Suppressor macrophage (primary cell): ENCODE data around the gene OR8H3.
"Not testable (repeated sequence)": the region's sequence is repeated elsewhere in the genome, so short reads cannot be mapped to it uniquely, and the experiment has no call there.

Experiments
- DNase-seq, 4 experiments: peaks; one replicate each; pipeline ENCODE4 v3.0.0-alpha.2; 2020 to 2022
- total RNA-seq, 17 experiments: gene quantifications; one replicate each; lab custom pipeline; 2026; ENCODE audit warnings: mixed read lengths in 6 of 17, inconsistent platforms in 3 of 17; lab: John Stamatoyannopoulos, UW

The OR8H3 gene, protein sequence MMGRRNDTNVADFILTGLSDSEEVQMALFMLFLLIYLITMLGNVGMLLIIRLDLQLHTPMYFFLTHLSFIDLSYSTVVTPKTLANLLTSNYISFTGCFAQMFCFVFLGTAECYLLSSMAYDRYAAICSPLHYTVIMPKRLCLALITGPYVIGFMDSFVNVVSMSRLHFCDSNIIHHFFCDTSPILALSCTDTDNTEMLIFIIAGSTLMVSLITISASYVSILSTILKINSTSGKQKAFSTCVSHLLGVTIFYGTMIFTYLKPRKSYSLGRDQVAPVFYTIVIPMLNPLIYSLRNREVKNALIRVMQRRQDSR
- 0 reads per million in 17 experiments for total RNA-seq

DNA sequence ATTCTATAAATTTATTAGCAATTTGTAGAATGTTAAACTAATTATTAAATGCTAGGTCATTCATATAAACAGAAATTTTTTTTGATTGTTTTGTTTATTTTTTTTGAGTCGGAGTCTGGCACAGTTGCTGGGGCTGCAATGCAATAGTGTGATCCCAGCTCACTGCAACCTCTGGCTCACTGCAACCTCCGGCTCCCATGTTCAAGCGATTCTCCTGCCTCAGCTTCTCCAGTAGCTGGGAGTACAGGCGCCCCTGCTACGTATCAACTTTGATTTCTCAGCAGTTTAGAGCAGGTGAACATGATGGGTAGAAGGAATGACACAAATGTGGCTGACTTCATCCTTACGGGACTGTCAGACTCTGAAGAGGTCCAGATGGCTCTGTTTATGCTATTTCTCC is at the start of gene OR8H3:
OR8H3 (plus strand) TSS at position 301 of the 400 bp plus-strand sequence; CDS start at position 301, 0 bp downstream.
- DNase-seq = no peak

DNA sequence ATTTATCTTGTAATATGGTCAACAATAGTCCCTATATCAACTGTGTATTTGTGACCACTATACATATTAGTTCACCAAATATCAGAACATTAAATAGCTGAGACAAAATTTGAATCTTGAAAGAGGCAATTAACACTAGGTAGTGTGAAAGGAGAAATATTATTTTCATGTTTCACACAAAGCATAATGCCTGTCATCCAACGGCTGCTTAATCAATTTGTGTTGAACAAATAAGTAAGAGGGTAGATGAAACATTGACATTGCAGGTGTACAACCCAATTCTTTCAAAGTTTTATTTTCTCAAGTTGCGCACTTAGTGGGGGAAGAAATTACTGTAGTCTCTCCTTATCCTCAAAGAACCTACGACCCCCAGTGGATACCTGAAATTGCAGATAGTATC is 32.5 kb upstream of the OR8H3 start:
- no peak for DNase-seq

DNA sequence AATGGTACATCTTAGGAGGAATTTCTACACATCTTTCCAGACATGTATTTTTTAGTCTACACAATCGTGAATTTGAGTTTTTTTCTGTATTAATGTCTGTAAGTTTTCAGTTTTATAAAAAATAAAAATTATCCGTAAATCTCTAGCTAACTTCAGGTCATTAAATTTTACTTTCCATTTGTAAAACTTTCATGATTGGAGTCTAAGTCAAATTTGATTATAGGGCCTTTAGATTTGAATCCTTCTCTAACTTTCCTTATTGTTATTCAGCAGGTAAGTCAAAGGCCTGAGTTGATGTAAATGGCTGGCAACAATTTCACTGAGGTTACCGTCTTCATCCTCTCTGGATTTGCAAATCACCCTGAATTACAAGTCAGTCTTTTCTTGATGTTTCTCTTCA is 29.2 kb upstream of the OR8H3 start, which contains the start of gene OR8I2:
OR8I2 (plus strand) TSS at position 301 of the 400 bp plus-strand sequence; CDS start at position 301, 0 bp downstream.
- DNase-seq = no peak

DNA sequence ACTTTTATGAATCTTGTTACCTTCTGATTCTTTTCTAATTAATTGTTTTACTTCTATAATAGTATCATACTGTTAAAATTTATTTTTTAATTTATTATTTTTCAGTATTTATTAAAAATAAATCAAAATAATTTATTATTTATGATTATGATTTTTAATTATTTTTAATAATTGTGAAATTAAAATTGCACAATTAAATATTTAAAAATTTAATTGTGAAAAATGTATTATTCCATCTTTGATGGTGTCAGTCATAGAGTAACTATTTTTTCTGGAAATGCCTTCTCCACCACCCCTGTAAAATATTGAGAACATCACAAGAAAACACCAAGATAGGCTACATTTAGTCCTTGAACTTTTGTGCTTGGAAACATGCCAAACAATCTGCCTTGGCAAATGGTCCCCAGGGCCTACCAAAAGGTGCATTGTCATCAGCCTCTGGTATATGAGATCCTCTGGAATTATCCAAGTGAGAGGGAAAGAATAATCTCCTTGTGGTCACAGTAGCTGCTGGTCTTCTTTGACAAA is 18.9 kb upstream of the OR8H3 start, which contains the start of gene OR8H2:
OR8H2 (plus strand) TSS at position 478 of the 528 bp plus-strand sequence. CDS start 1,356 bp downstream, outside the sequence.
- no peak for DNase-seq

DNA sequence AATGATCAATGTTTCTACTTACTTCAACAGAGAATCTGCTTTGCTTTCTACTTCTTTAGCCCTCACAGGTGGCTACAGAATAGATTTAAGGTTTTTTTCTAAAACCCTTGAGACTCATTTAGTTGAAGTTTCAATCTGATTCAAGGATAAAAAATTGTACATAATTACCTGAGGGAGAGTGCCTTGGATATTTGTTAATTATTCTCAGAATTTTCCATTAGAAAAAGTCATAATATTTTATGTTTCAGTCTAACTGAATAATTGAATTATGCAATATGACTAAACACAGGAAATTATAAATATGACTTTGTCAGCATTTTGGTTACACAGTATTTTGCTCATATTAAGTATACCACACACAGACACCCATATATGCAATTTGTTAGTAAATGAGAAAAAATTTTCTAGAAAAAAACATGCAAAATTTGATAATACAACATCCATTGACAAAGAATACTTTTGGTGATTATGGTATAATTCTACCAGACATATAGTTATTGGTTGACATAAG is 18.0 kb downstream of the OR8H3 start, which contains the start of gene OR8J3:
OR8J3 (minus strand) TSS at position 51 of the 511 bp plus-strand sequence. CDS start 2,483 bp downstream, outside the sequence.
- no peak for DNase-seq

DNA sequence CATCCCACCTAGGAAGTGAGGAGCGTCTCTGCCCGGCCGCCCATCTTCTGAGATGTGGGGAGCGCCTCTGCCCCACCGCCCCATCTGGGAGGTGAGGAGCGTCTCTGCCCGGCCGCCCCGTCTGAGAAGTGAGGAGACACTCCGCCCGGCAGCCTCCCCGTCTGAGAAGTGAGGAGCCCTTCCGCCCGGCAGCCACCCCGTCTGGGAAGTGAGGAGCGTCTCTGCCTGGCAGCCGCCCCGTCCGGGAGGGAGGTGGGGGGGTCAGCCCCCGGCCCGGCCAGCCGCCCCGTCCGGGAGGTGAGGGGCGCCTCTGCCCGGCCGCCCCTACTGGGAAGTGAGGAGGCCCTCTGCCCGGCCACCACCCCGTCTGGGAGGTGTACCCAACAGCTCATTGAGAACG is 21.5 kb downstream of the OR8H3 start:
- not testable (repeated sequence) for DNase-seq

DNA sequence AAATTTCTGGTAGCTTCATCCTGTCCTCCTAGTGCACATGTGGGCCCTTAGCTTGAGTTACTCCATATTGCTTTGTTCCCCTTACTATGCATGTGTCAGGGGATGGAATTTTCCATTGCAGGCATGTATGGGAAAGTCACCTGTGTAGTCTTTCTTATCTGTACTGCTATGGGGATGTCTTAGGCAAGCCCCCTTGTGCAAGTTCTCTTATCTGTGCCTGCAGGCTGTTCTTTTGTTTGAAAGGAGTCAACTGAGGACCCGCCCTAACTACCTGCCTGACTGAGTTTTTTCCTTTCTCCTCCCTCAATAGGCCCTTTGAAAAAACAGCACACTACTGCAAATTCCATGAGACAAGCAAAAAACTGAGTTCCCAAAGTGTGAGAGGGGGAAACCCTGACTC is 29.2 kb downstream of the OR8H3 start:
- DNase-seq = no peak

DNA sequence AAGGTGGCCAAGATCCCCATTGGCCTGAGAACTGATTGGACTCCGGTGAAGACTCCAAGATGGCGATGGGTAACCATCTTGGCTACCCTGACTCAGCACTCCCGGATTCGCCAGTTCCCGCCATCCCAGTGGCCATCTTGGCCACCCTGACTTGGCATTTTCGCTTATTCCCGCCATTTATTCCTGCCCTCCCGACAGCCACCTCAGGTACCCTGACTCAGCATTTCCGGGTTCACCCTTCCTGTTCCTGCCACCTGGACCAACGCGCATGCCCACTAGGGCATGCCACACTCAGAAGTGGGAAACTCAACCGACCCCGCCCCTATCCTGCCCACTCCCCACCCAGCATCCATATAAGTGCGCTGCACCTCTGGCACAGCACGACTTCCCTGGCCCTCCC is 30.2 kb downstream of the OR8H3 start:
- no peak for DNase-seq

DNA sequence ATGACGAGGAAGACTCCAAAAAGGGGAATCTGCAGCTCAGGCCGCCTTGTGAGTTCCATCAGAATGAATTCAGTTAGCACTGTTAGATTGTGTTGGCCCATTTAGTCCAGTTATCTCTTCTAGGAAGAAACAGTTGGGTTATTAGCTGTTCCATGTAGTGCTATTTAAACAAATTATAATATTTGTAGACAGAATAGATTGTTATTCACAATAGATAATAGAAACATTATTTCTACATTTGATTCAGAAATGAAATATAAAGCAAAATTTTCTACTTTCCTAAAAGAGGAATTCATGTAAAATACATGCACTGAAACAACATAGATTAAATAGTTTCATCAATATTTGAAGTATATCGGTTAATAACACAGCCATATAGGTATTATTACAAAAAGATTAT is 38.0 kb downstream of the OR8H3 start, which contains the start of gene OR8K5:
OR8K5 (minus strand) TSS at position 101 of the 400 bp plus-strand sequence; CDS start at position 101, 0 bp downstream.
- DNase-seq = no peak

DNA sequence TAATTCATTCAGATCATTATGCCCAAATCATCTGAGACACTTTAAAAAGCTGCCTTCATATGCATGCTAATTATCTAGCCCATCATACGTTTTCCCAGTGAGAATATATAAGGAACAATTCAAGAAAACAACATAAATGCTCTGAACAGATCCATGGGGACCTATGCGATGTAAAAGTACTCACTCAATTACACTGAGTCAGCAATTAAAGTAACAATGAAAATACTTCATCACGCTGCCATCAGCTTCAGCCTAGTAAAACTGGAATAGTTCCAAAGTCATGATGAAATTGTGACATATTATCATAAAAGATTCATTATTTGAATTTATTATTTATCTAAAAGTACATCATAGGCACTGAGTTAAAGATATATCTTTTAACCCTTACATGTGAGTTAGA is 41.6 kb downstream of the OR8H3 start:
- DNase-seq = no peak

DNA sequence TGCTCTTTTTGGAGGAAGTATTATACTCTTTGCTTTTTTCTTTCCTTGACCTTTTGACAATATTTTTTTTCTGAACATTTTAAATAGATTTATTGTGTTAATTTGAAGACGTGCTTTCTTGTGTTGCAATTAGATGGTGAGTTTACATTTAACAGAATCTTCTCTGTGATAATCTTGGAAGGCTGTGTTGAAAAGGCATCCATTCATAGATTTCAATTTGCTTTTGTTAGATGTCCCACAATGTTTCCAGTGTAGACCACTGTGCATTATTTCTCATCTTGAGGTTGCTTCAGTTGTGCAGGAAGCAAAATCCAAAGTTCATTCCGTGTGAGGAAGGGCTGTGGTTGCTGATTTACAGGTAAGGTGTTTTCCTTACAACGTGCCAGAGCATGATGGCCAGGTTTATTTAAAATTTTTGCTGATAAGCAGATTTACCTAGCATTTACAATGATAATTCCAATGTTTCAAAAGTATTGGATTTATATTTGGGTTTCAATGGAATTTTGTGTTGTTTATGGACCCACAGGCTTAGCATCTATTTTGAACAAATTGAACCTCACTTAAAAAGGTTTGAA is 50.2 kb downstream of the OR8H3 start:
- DNase-seq = no peak
